GM23248 (cell line): ENCODE measurements around the gene AGL.

Source experiments
- EZH2 ChIP-seq: fragments of 200-600 bp; sonication (generic); IDR thresholded peaks from 2 replicates; pipeline ENCODE4 v1.6.1; 2018; ENCODE audit warnings: antibody characterized with exemption, mild to moderate bottlenecking; ENCODE audit not compliant: insufficient read depth, poor library complexity, severe bottlenecking
- EZH2phosphoT487 ChIP-seq: fragments of 200-600 bp; sonication (generic); IDR thresholded peaks from 2 replicates; pipeline ENCODE4 v1.6.1; 2018; ENCODE audit warnings: antibody characterized with exemption, moderate library complexity, mild to moderate bottlenecking, low read depth; ENCODE audit not compliant: insufficient read depth

DNA sequence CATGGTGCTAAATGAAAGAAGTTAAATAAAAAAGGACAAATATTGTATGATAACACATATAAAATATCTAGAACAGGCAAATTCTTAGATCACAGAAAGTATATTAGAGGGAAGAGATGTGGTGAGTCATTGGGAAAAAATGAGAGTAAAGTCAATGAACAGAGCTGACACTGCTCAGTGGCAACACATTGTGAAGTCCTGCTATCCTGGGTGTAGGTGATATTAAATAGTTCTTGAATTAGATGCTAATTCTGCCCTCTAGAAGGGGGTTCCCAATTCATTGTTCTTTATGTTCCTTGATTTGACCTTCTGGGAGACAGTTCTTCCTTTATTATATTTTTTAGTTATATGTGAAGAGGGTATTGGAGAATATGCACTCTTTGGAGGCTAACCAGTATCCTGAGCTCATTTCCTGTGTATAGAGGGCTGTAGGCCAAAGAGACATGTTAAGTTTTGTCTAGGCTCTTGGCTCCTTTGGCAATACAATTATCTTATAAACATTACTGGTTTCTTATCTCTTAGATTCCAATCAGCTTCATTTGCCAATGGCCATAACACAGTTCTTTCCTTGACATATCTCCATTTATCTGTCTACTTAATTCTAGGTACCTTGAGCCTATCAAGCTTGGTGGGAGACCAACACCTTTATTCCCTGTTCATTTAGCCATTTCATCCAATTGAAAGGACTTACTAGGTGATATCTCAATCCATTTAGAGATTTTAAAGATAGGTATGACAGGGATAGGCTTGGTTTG lies 113.1 kb downstream of the AGL start:
- TF ChIP-seq EZH2phosphoT487 (no peak), EZH2 (no peak)
